ENCODE measurements around the gene ENTPD5.
"Not testable (repeated sequence)": the region's sequence is repeated elsewhere in the genome, so short reads cannot be mapped to it uniquely, and the experiment has no call there.

The ENTPD5 gene

GRCh38 chr14:74005664-74006063 is 13.4 kb downstream of the ENTPD5 start:
- DNase-seq, result not testable (repeated sequence)

GRCh38 chr14:73998726-73999125 is 20.4 kb downstream of the ENTPD5 start:
- no peak for DNase-seq

GRCh38 chr14:73997944-73998447 is 21.1 kb downstream of the ENTPD5 start:
- no peak for DNase-seq

GRCh38 chr14:73997108-73997943 is 21.8 kb downstream of the ENTPD5 start:
- DNase-seq, result no peak

- no peak for DNase-seq
Measured at GRCh38 chr14:73996731-73997107, 22.4 kb downstream of the ENTPD5 start.

- no peak for DNase-seq
Measured at GRCh38 chr14:73995977-73996378, 23.1 kb downstream of the ENTPD5 start.

- not testable (repeated sequence) for DNase-seq
Measured at GRCh38 chr14:73994926-73995325, 24.2 kb downstream of the ENTPD5 start.

GRCh38 chr14:73991092-73991491 is 28.0 kb downstream of the ENTPD5 start:
- DNase-seq, result no peak

GRCh38 chr14:73988656-73989055 is 30.4 kb downstream of the ENTPD5 start:
- not testable (repeated sequence) for DNase-seq

- no peak for DNase-seq
Measured at GRCh38 chr14:73988065-73988464, 31.0 kb downstream of the ENTPD5 start.

GRCh38 chr14:73977896-73978295 is 41.2 kb downstream of the ENTPD5 start:
- DNase-seq, result peak; percentile 23

- no peak for DNase-seq
Measured at GRCh38 chr14:73976125-73976524, 43.0 kb downstream of the ENTPD5 start.

- DNase-seq, result no peak
Measured at GRCh38 chr14:73973497-73973896, 45.6 kb downstream of the ENTPD5 start.

GRCh38 chr14:73968885-73969284 is 50.2 kb downstream of the ENTPD5 start:
- no peak for DNase-seq

- DNase-seq, result no peak
Measured at GRCh38 chr14:73965216-73965615, 53.9 kb downstream of the ENTPD5 start.

- DNase-seq, result no peak
Measured at GRCh38 chr14:73961192-73961591, 57.9 kb downstream of the ENTPD5 start.

GRCh38 chr14:73958591-73958990 is 60.5 kb downstream of the ENTPD5 start:
- DNase-seq, result no peak

- DNase-seq, result no peak
Measured at GRCh38 chr14:73955674-73956073, 63.4 kb downstream of the ENTPD5 start.

- no peak for DNase-seq
Measured at GRCh38 chr14:73953731-73954130, 65.4 kb downstream of the ENTPD5 start.

GRCh38 chr14:73949752-73950734 is 69.0 kb downstream of the ENTPD5 start, which contains the start of the genes COQ6 and FAM161B:
COQ6 (plus strand) TSS chr14:73950302; CDS start chr14:73950333, 31 bp downstream.
FAM161B (minus strand) TSS chr14:73950094; CDS start chr14:73950026, 68 bp downstream.
- DNase-seq, result peak; percentile 97

- no peak for DNase-seq
Measured at GRCh38 chr14:73945159-73945670, 73.9 kb downstream of the ENTPD5 start.

- no peak for DNase-seq
Measured at GRCh38 chr14:73944432-73945158, 74.5 kb downstream of the ENTPD5 start.
